GM11168 (cell line): Measurements from ENCODE around the gene TNNC1.

Source experiments
- in situ Hi-C: fragments of 300-500 bp; cut with MboI; formaldehyde crosslinking; loops from one replicate; pipeline ENCODE4 v1.12.0; 2022; ENCODE audit warnings: low sequenced_read_pairs; ENCODE audit not compliant: unreplicated experiment

Gene TNNC1

DNA sequence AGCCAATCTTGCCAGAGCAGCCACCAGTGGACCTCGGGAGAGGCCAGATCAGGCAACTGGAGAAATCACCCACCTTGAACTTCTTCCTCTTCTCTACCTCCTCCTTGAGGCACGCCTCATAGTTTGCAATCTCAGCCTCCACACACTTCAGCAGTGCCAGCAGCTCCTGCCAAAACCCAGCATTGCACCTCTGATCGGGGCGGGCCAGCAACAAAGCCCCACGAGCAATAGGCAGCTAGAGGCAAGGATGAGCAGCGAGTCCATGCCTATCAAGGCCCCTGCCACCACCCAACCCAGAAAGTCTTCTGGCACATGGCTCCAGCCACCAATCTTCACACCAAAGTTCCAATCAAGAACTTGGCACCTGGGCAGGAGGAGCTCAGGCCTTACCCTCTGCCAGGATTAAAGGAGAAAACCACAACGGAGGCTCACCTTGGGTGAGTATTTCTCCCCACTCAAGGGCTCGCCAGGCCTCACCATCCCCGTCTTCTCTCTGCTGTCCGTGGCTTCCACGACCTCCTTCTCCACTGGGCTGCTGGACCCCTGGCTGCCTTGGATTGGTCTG is 51.1 kb downstream of the TNNC1 start:
- in situ Hi-C loops = no loop called here

DNA sequence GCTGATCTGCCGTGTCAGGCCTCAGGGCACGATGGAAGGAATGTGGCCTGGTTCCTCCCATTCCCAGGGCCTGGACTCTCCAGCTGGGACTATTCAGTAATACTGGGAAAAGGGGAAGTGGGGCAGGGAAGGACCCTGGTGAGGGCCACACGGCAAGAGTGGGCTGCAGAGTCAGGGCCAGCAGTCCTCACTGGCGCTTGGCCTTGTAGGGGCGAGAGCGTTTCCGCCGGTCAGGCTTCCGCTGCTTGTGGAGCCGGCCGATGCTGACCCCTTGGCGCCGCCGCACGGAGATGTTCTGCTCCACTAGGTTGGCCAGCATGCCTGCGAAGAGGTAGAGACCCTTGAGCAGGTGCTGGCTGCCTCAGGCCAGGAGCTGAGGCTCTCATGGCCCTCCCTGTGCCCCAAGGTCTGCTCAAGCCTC is 51.7 kb downstream of the TNNC1 start:
- in situ Hi-C loops = no loop called here

GRCh38 chr3:52401551-52401950 is 52.3 kb downstream of the TNNC1 start:
- in situ Hi-C loops = no loop called here
